ENCODE data around the gene SLC39A2.

GRCh38 chr14:21015312-21015711 is 16.2 kb downstream of the SLC39A2 start:
- no peak for TF ChIP-seq CTCF (IDR thresholded peaks at IDR 0.05)
- TF ChIP-seq POLR2A (IDR thresholded peaks at IDR 0.05): no peak
